ENCODE results near the gene DOC2A. TPM values are rescaled to one million over a fixed set of nuclear protein-coding genes. Genes with fewer than 3 reads are reported as not detected.

DOC2A gene
- total and polyA plus RNA-seq, 2 of the 4 experiments (the other 2 are of a cell fraction): under 0.01 to 0.48 TPM

- no peak overlapping the region for H3K4me3 ChIP-seq (ENCODE audit: insufficient read depth, low read depth, low read length)
- dilution Hi-C loops (cut with HindIII; ENCODE audit: low sequenced_read_pairs, unreplicated experiment): no loop called here
- intact Hi-C loops (cut with micrococcal nuclease): no loop called here
- no peak overlapping the region for H3K18ac ChIP-seq (ENCODE audit: low read depth, low read length)
- no peak overlapping the region for H3K14ac ChIP-seq (replicated peaks; ENCODE audit: low read depth, low read length)
- H4K20me1 ChIP-seq (ENCODE audit: insufficient read depth, low read length): no peaks in the 10 kb centered on the region; the same call in 1 of the 2 replicates
- ATAC-seq (ENCODE audit: low read depth) (peak; percentile 76), DNase-seq (peak; percentile 64)
- no peak overlapping the region for H3K27ac ChIP-seq (ENCODE audit: insufficient read depth, low read length)
- no peak overlapping the region for H4K8ac ChIP-seq (ENCODE audit: low read depth in 2 of 2, low read length in 2 of 2)
- no peaks in the 10 kb centered on the region for H3K27me3 ChIP-seq (ENCODE audit: control insufficient read depth, insufficient read depth, low read length)
- H3K9me3 ChIP-seq (ENCODE audit: control insufficient read depth, insufficient read depth, low read length): no peaks in the 10 kb centered on the region
- TF ChIP-seq MAFK (IDR thresholded peaks at IDR 0.05; ENCODE audit: low read depth, low read length) (no peak), CTCF (conservative IDR thresholded peaks at IDR 0.05; ENCODE audit: low read depth, low read length) (no peak), USF2 (IDR thresholded peaks at IDR 0.05; ENCODE audit: low read depth, low read length) (peak; percentile 65; the same call in 1 of the 2 replicates)
- BruUV-seq (replicated peaks): no TSS peak
- no peak overlapping the region for H2BK120ac ChIP-seq (ENCODE audit: low read depth, low read length)
- no peak overlapping the region for H3K4me2 ChIP-seq (ENCODE audit: low read depth, low read length)
- no peak overlapping the region for H2AK9ac ChIP-seq (replicated peaks; ENCODE audit: low read depth, low read length, poor library complexity)
- 87% methylated on average over 3 of the region's 12 CpGs; no CpG with 5 or more reads in 1 of the 2 experiments for WGBS, 2 experiments (ENCODE audit: extremely low coverage in 2 of 2, insufficient read length in 1 of 2)
- H2AFZ ChIP-seq (replicated peaks; ENCODE audit: low read length, poor library complexity): no peak overlapping the region
- H2BK15ac ChIP-seq (ENCODE audit: low read depth, low read length): no peak overlapping the region
- ChIA-PET POLR2A (ENCODE audit: unreplicated experiment) (no interaction called here), CTCF (interaction anchor here (1.3 kb wide), 1 partner anchor 10 kb away, joined by 3 read pairs; the partner anchor contains the start of gene TAOK2)
- in situ Hi-C loops (cut with MboI; ENCODE audit: low sequenced_read_pairs): no loop called here
- H3K79me1 ChIP-seq (ENCODE audit: low read depth in 1 of 2, low read length in 2 of 2): peaks cover 11 to 25% of the 10 kb centered on the region in 2 experiments; a peak in 2 of 4 replicates
- no peak overlapping the region for H3K56ac ChIP-seq (ENCODE audit: extremely low read depth, insufficient read depth, low read length)
- no peak overlapping the region for H2BK20ac ChIP-seq (ENCODE audit: low read depth, low read length)
- H2BK5ac ChIP-seq (ENCODE audit: low read depth, low read length, poor library complexity, severe bottlenecking): no peak overlapping the region
- H3K36me3 ChIP-seq (ENCODE audit: control insufficient read depth, insufficient read depth, low read length): peaks cover 84% of the 10 kb centered on the region
- H4K91ac ChIP-seq (ENCODE audit: insufficient read depth, low read depth, low read length): no peak overlapping the region
- 0 out of 2 replicates have a peak, but pooled peaks cover 3% of the 10 kb centered on the region for H3K9me1 ChIP-seq (ENCODE audit: insufficient read depth, low read length)
- no peaks in the 10 kb centered on the region for H3K4me1 ChIP-seq (ENCODE audit: control insufficient read depth, insufficient read depth, low read length)
- no peak overlapping the region for H3K9ac ChIP-seq (ENCODE audit: low read depth, low read length)
- H3K4ac ChIP-seq (ENCODE audit: low read depth, low read length): no peak overlapping the region
- H3K23ac ChIP-seq (ENCODE audit: low read depth, low read length): no peak overlapping the region
- H4K5ac ChIP-seq (ENCODE audit: low read depth, low read length): no peak overlapping the region
- no peak overlapping the region for H2AK5ac ChIP-seq (ENCODE audit: low read depth, low read length)
Observed at GRCh38 chr16:29983420-29984136, 27.2 kb downstream of the DOC2A start.

Data from IMR-90 (cell line).